HG03025 (cell line): ENCODE measurements around the gene ECE2.
"Not testable (repeated sequence)": the region's sequence is repeated elsewhere in the genome, so short reads cannot be mapped to it uniquely, and the experiment has no call there.

Experiments
- ATAC-seq: cut with Tn5 transposase; IDR thresholded peaks from one replicate; pipeline ENCODE4 v1.9.1; 2021; ENCODE audit warnings: mild to moderate bottlenecking, moderate library complexity; ENCODE audit not compliant: unreplicated experiment, low FRiP score

Gene ECE2

GRCh38 chr3:184261854-184262763 is 13.7 kb upstream of the ECE2 start:
- no peak for ATAC-seq

- no peak for ATAC-seq
Observed at GRCh38 chr3:184262764-184263179, 13.1 kb upstream of the ECE2 start.

GRCh38 chr3:184267249-184267648 is 8.6 kb upstream of the ECE2 start:
- ATAC-seq: not testable (repeated sequence)

GRCh38 chr3:184272269-184272668 is 3.6 kb upstream of the ECE2 start:
- no peak for ATAC-seq

GRCh38 chr3:184275381-184275701 is 481 bp upstream of the ECE2 start:
- ATAC-seq: no peak

- no peak for ATAC-seq
Observed at GRCh38 chr3:184277366-184277765, 1.5 kb downstream of the ECE2 start.

- no peak for ATAC-seq
Observed at GRCh38 chr3:184282941-184283340, 7.1 kb downstream of the ECE2 start.

- ATAC-seq: no peak
Observed at GRCh38 chr3:184283681-184284080, 7.9 kb downstream of the ECE2 start.

- no peak for ATAC-seq
Observed at GRCh38 chr3:184284696-184285095, 8.9 kb downstream of the ECE2 start.

GRCh38 chr3:184289426-184289938 is 13.7 kb downstream of the ECE2 start:
- no peak for ATAC-seq

GRCh38 chr3:184290331-184290730 is 14.5 kb downstream of the ECE2 start:
- no peak for ATAC-seq

GRCh38 chr3:184291044-184291737 is 15.4 kb downstream of the ECE2 start:
- no peak for ATAC-seq

- ATAC-seq: no peak
Observed at GRCh38 chr3:184291738-184292445, 16.1 kb downstream of the ECE2 start.

- ATAC-seq: no peak
Observed at GRCh38 chr3:184295771-184296170, 19.9 kb downstream of the ECE2 start.

- ATAC-seq: no peak
Observed at GRCh38 chr3:184296616-184297015, 20.8 kb downstream of the ECE2 start.

- ATAC-seq: peak; percentile 88
Observed at GRCh38 chr3:184298759-184299487, 23.1 kb downstream of the ECE2 start, which contains the start of gene PSMD2. PSMD2 (plus strand) TSS chr3:184299241; CDS start chr3:184299267, 26 bp downstream.

GRCh38 chr3:184299488-184300377 is 23.9 kb downstream of the ECE2 start:
- ATAC-seq: no peak

- no peak for ATAC-seq
Observed at GRCh38 chr3:184300378-184300720, 24.5 kb downstream of the ECE2 start.

- no peak for ATAC-seq
Observed at GRCh38 chr3:184305577-184305976, 29.8 kb downstream of the ECE2 start.
